Mesothelial cell of epicardium (in vitro differentiated cells): ENCODE measurements around the gene TBC1D7. TPM values are rescaled to one million over a fixed set of nuclear protein-coding genes. Genes with fewer than 3 reads are reported as not detected.

Experiments
- DNase-seq, 2 experiments: peaks; one replicate each; pipeline ENCODE4 v3.0.0; 2021; ENCODE audit warnings: low spot score in 2 of 2; ENCODE audit not compliant: unreplicated experiment in 2 of 2
- H3K27ac Mint-ChIP-seq: 2 replicates; pipeline ENCODE4 v1.8.0; 2021; ENCODE audit warnings: mixed read lengths
- H3K27me3 Mint-ChIP-seq: 2 replicates; pipeline ENCODE4 v1.8.0; 2021; ENCODE audit warnings: low read depth, mixed read lengths
- H3K36me3 Mint-ChIP-seq: 2 replicates; pipeline ENCODE4 v1.8.0; 2021; ENCODE audit warnings: mixed read lengths
- H3K4me1 Mint-ChIP-seq: 2 replicates; pipeline ENCODE4 v1.8.0; 2021; ENCODE audit warnings: mixed read lengths
- H3K4me3 Mint-ChIP-seq: 2 replicates; pipeline ENCODE4 v1.8.0; 2021; ENCODE audit warnings: mild to moderate bottlenecking, moderate library complexity, mixed read lengths
- H3K9me3 Mint-ChIP-seq: 2 replicates; pipeline ENCODE4 v1.8.0; 2021; ENCODE audit warnings: mixed read lengths
- CTCF ChIP-seq: fragments of 200-600 bp; sonication (generic); IDR thresholded peaks from one replicate; pipeline ENCODE4 v1.5.0; 2021; ENCODE audit warnings: antibody characterized with exemption; ENCODE audit not compliant: unreplicated experiment
- total RNA-seq: library from RNA; stranded (reverse); gene quantifications from 3 replicates; pipeline ENCODE4 v1.2.1, GENCODE V29; 2021

The TBC1D7 gene
- total RNA-seq, 1 donor from 2014 or later, result 26.4 TPM

GRCh38 chr6:13273931-13274706 lies 54.2 kb downstream of the TBC1D7 start:
- no peak for TF ChIP-seq CTCF
- H3K4me3 Mint-ChIP-seq, result no peak overlapping the region
- H3K27me3 Mint-ChIP-seq, result no peaks in the 10 kb centered on the region
- peaks cover 17% of the 10 kb centered on the region for H3K4me1 Mint-ChIP-seq
- no peak for DNase-seq
- no peaks in the 10 kb centered on the region for H3K36me3 Mint-ChIP-seq
- H3K27ac Mint-ChIP-seq, result no peak overlapping the region
- no peaks in the 10 kb centered on the region for H3K9me3 Mint-ChIP-seq

GRCh38 chr6:13273202-13273930 lies 55.0 kb downstream of the TBC1D7 start:
- no peaks in the 10 kb centered on the region for H3K27me3 Mint-ChIP-seq
- no peaks in the 10 kb centered on the region for H3K9me3 Mint-ChIP-seq
- no peak overlapping the region for H3K4me3 Mint-ChIP-seq
- no peak overlapping the region for H3K27ac Mint-ChIP-seq
- no peaks in the 10 kb centered on the region for H3K36me3 Mint-ChIP-seq
- H3K4me1 Mint-ChIP-seq, result peaks cover 20% of the 10 kb centered on the region
- DNase-seq, result no peak
- TF ChIP-seq CTCF, result no peak

GRCh38 chr6:13272131-13273046 lies 55.9 kb downstream of the TBC1D7 start:
- no peak overlapping the region for H3K4me3 Mint-ChIP-seq
- H3K4me1 Mint-ChIP-seq, result peaks cover 20% of the 10 kb centered on the region
- H3K27me3 Mint-ChIP-seq, result no peaks in the 10 kb centered on the region
- H3K36me3 Mint-ChIP-seq, result no peaks in the 10 kb centered on the region
- no peak for DNase-seq
- TF ChIP-seq CTCF, result no peak
- H3K9me3 Mint-ChIP-seq, result no peaks in the 10 kb centered on the region
- H3K27ac Mint-ChIP-seq, result no peak overlapping the region

GRCh38 chr6:13268913-13269518 lies 59.3 kb downstream of the TBC1D7 start:
- TF ChIP-seq CTCF, result no peak
- Mint-ChIP-seq H3K4me1 (peaks cover 18% of the 10 kb centered on the region), H3K27me3 (no peaks in the 10 kb centered on the region), H3K36me3 (no peaks in the 10 kb centered on the region), H3K9me3 (peaks cover 7% of the 10 kb centered on the region), H3K27ac (no peak overlapping the region), H3K4me3 (no peak overlapping the region)
- DNase-seq, result no peak

GRCh38 chr6:13267142-13267651 lies 61.1 kb downstream of the TBC1D7 start:
- Mint-ChIP-seq H3K27me3 (no peaks in the 10 kb centered on the region), H3K9me3 (peaks cover 7% of the 10 kb centered on the region), H3K4me3 (no peak overlapping the region), H3K27ac (no peak overlapping the region), H3K4me1 (peaks cover 10% of the 10 kb centered on the region), H3K36me3 (no peaks in the 10 kb centered on the region)
- no peak for DNase-seq
- no peak for TF ChIP-seq CTCF
